ENCODE data around the gene ERFL.
"Not testable (repeated sequence)": the region's sequence is repeated elsewhere in the genome, so short reads cannot be mapped to it uniquely, and the experiment has no call there.

ERFL gene

GRCh38 chr19:41926763-41927496 lies 1.3 kb downstream of the ERFL start:
- DNase-seq = no peak

- DNase-seq = no peak
Measured at GRCh38 chr19:41926028-41926762, 2.1 kb downstream of the ERFL start.

GRCh38 chr19:41925208-41926003 lies 2.8 kb downstream of the ERFL start:
- DNase-seq = no peak

GRCh38 chr19:41924151-41925145 lies 3.8 kb downstream of the ERFL start:
- no peak for DNase-seq

GRCh38 chr19:41923045-41923788 lies 5.0 kb downstream of the ERFL start:
- no peak for DNase-seq

- no peak for DNase-seq
Measured at GRCh38 chr19:41922585-41922984, 5.7 kb downstream of the ERFL start.

GRCh38 chr19:41921577-41922576 lies 6.4 kb downstream of the ERFL start:
- no peak for DNase-seq

- no peak for DNase-seq
Measured at GRCh38 chr19:41920882-41921576, 7.2 kb downstream of the ERFL start.

GRCh38 chr19:41919948-41920712 lies 8.1 kb downstream of the ERFL start:
- no peak for DNase-seq

GRCh38 chr19:41918653-41919244 lies 9.5 kb downstream of the ERFL start:
- DNase-seq = no peak

GRCh38 chr19:41918095-41918494 lies 10.2 kb downstream of the ERFL start:
- DNase-seq = no peak

- no peak for DNase-seq
Measured at GRCh38 chr19:41917676-41918075, 10.6 kb downstream of the ERFL start.

- no peak for DNase-seq
Measured at GRCh38 chr19:41915776-41916414, 12.4 kb downstream of the ERFL start.

GRCh38 chr19:41915021-41915775 lies 13.1 kb downstream of the ERFL start:
- no peak for DNase-seq

GRCh38 chr19:41914424-41914834 lies 13.8 kb downstream of the ERFL start:
- not testable (repeated sequence) for DNase-seq

GRCh38 chr19:41913538-41914423 lies 14.5 kb downstream of the ERFL start:
- no peak for DNase-seq

All from T-helper 9 cell (primary cell).